Activated CD4-positive, alpha-beta T cell treated with anti-CD3 and anti-CD28 coated beads for 36 hours (primary cell): Measurements from ENCODE around the gene MAPK12. TPM values are rescaled to one million over a fixed set of nuclear protein-coding genes. Genes with fewer than 3 reads are reported as not detected.

Experiments
- ATAC-seq: fragments of 200-7000 bp; cut with Tn5 transposase; one replicate; pipeline ENCODE4 v1.10.0; 2021; ENCODE audit warnings: mild to moderate bottlenecking, moderate library complexity
- CTCF ChIA-PET: fragments of 350-600 bp; sonication (Branson Sonifier 250); formaldehyde crosslinking; loops from one replicate; lab custom pipeline; 2021; ENCODE audit warnings: antibody characterized with exemption; lab: Charles Lee
- POLR2A ChIA-PET: fragments of 350-600 bp; sonication (Branson Sonifier 250); formaldehyde crosslinking; loops from one replicate; lab custom pipeline; 2021; ENCODE audit warnings: antibody characterized with exemption, inconsistent platforms; lab: Charles Lee
- DNase-seq: peaks from one replicate; pipeline ENCODE4 v3.0.0-alpha.2; 2020
- H3K27ac Mint-ChIP-seq: one replicate; pipeline ENCODE4 v1.8.0; 2021; ENCODE audit warnings: mixed read lengths
- H3K27me3 Mint-ChIP-seq: one replicate; pipeline ENCODE4 v1.8.0; 2021; ENCODE audit warnings: mixed read lengths
- H3K36me3 Mint-ChIP-seq: one replicate; pipeline ENCODE4 v1.8.0; 2021; ENCODE audit warnings: low read depth, mixed read lengths
- H3K4me1 Mint-ChIP-seq: one replicate; pipeline ENCODE4 v1.8.0; 2021; ENCODE audit warnings: mixed read lengths
- H3K4me3 Mint-ChIP-seq: one replicate; pipeline ENCODE4 v1.8.0; 2021; ENCODE audit warnings: mild to moderate bottlenecking, moderate library complexity, mixed read lengths
- H3K9me3 Mint-ChIP-seq: one replicate; pipeline ENCODE4 v1.8.0; 2021; ENCODE audit warnings: low read depth, mixed read lengths
- intact Hi-C, 2 experiments: fragments of 100-400 bp; cut with DNase I in 1 of 2; cut with micrococcal nuclease in 1 of 2; formaldehyde crosslinking; loops; one replicate each; pipeline versions ENCODE4 v1.14.2 to v1.15.1; 2022 to 2024; cut with DNase I, micrococcal nuclease
- total RNA-seq, 2 experiments: library from RNA; stranded (reverse); gene quantifications; one replicate each; pipeline ENCODE4 v1.2.3, GENCODE V29; 2021

Gene MAPK12
- 1 to 10 TPM; 5.4 to 8.1 TPM for total RNA-seq

DNA sequence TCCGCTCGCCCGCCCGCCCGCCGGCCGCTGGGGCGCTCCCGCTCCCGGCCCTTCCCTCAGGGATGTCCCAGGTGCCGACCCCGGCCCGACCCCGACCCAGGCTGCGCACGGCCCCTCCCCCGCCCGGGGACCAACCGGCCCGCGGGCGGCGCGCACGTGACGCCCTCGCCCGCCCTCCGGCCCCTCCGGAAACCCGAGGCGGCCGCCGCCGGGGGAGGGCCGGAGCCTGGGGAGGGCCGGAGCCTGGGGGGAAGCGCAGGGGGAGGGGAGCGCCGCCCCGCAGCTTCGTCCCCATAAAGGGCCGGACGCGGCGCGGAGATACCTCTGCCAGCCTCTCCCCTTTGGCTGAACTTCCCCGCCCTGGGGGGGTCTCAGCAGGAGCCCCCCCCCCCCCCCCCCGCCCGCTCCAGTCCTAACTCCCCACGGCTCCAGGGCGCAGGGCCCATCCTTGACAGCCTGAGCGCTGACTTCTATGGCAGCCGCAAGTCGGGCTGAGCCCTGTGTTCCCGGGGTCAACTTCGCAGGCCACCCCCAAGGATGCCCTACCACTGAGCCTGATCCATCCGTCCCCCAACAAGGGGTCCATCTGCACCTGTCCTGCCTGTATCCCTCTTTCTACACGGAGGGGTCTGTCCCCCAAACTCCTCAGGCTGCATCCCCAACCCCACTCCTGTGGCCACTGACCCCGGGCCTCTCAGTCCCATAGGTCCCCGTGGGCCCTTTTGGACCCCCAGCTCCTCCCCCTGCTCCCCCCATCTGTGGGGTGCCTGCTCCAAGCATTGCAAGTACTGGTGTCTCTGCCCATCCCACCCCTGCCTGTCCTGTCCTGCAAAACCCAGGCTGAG is at the start of gene MAPK12:
Gene MAPK12 (minus strand): TSS at position 69 of the 845 bp plus-strand sequence. CDS start 174 bp downstream, outside the sequence.
- no peaks in the 10 kb centered on the region for H3K9me3 Mint-ChIP-seq
- no peak for ATAC-seq
- no peak for DNase-seq
- peaks cover 5% of the 10 kb centered on the region for H3K4me1 Mint-ChIP-seq
- no peak within 1 kb of the TSS for H3K27ac Mint-ChIP-seq
- H3K36me3 Mint-ChIP-seq = no peaks in the 10 kb centered on the region
- ChIA-PET CTCF (interaction anchor here (0.7 to 1.1 kb wide), 2 partner anchors 8 to 9 kb away, joined by 3 read pairs; no protein-coding TSS in a partner anchor), POLR2A (no interaction called here)
- H3K27me3 Mint-ChIP-seq = peaks cover 14% of the 10 kb centered on the region
- H3K4me3 Mint-ChIP-seq = peak within 1 kb of the TSS; percentile 54
- intact Hi-C loops = no loop called here

DNA sequence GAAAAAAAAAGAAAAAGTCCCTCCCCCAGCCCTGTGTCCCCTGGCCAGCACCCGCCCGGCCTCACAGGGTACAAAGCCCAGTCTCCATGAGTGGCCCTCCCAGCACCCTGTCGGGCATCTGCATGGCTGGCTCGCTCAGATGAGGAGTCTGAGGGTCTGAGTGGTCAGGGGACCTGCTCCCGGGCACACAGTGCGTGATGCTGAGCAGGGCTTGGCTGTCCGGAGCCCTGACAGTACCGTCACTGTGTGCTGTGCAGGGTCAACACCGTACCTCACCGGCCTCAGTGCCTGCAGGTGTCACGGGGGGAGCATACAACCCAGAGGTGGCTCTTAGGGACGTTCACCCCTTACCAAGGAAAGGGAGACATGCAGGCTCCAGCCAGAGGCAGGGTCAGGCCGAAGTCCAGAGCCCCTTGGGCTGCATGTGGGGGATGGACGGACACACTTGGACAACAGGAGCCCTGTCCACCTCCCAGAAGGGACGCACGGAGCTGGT is 49.5 kb upstream of the MAPK12 start:
- ATAC-seq = no peak
- Mint-ChIP-seq H3K27ac (no peak overlapping the region), H3K4me1 (peaks cover 20% of the 10 kb centered on the region), H3K36me3 (no peaks in the 10 kb centered on the region), H3K27me3 (peaks cover 4% of the 10 kb centered on the region), H3K4me3 (no peak overlapping the region), H3K9me3 (no peaks in the 10 kb centered on the region)
- POLR2A ChIA-PET = no interaction called here
- no peak for DNase-seq
- intact Hi-C loops = no loop called here
- CTCF ChIA-PET = no interaction called here

DNA sequence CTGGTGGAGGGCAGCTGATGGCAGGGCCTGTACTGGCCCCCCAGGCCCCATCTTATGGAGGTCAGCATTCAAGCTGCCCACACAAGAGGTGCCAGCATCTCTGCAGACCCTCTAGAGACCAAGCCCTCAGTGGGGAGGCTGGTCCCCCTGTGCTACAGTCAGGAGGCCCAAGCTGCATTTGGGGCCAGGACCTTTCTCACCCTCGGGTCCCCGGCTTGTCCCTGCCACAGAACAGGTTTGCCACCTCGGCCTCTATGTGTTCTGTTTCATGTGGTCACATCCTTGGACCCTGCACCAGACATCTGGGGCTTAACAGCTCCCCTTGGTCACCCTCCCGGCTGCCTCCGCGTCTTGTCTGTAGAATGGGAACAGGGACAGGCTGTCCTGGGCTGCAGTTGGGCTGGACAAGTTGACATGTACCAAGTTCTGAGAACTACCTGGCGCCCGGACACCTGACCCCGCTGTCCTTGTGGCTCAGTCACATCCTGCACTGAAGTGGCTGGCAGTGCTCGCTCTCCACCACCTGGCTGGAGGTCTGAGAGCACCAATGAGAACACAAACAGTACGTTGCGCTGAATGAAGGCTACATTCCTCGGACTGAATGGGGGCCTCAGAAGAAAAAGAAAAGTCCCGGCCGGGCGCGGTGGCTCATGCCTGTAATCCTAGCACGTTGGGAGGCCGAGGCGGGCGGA is 48.7 kb upstream of the MAPK12 start:
- Mint-ChIP-seq H3K4me3 (no peak overlapping the region), H3K4me1 (peaks cover 19% of the 10 kb centered on the region), H3K36me3 (no peaks in the 10 kb centered on the region), H3K27me3 (peaks cover 6% of the 10 kb centered on the region), H3K27ac (no peak overlapping the region), H3K9me3 (no peaks in the 10 kb centered on the region)
- CTCF ChIA-PET = interaction anchor here (0.6 kb wide), 1 partner anchor 72 kb away, joined by 3 read pairs; no protein-coding TSS in a partner anchor
- no peak for ATAC-seq
- DNase-seq = no peak
- POLR2A ChIA-PET = no interaction called here
- intact Hi-C loops = no loop called here

- H3K9me3 Mint-ChIP-seq = no peaks in the 10 kb centered on the region
- intact Hi-C loops = no loop called here
- H3K27ac Mint-ChIP-seq = no peak overlapping the region
- DNase-seq (no peak), ATAC-seq (no peak)
- H3K4me3 Mint-ChIP-seq = no peak overlapping the region
- H3K36me3 Mint-ChIP-seq = no peaks in the 10 kb centered on the region
- H3K27me3 Mint-ChIP-seq = peaks cover 6% of the 10 kb centered on the region
- CTCF ChIA-PET = interaction anchor here (0.6 kb wide), 2 partner anchors 73 to 253 kb away, joined by 3 read pairs; partner anchors contain the start of gene SYCE3
- H3K4me1 Mint-ChIP-seq = peaks cover 18% of the 10 kb centered on the region
- POLR2A ChIA-PET = no interaction called here
Measured at GRCh38 chr22:50309601-50309991, 48.1 kb upstream of the MAPK12 start.

GRCh38 chr22:50308986-50309600 is 47.6 kb upstream of the MAPK12 start:
- Mint-ChIP-seq H3K4me1 (peaks cover 13% of the 10 kb centered on the region), H3K36me3 (no peaks in the 10 kb centered on the region), H3K27me3 (peaks cover 9% of the 10 kb centered on the region), H3K27ac (no peak overlapping the region), H3K4me3 (no peak overlapping the region), H3K9me3 (no peaks in the 10 kb centered on the region)
- POLR2A ChIA-PET = no interaction called here
- DNase-seq = no peak
- CTCF ChIA-PET = interaction anchor here (0.6 kb wide), 2 partner anchors 73 to 253 kb away, joined by 3 read pairs; partner anchors contain the start of gene SYCE3
- intact Hi-C loops = no loop called here
- ATAC-seq = no peak

DNA sequence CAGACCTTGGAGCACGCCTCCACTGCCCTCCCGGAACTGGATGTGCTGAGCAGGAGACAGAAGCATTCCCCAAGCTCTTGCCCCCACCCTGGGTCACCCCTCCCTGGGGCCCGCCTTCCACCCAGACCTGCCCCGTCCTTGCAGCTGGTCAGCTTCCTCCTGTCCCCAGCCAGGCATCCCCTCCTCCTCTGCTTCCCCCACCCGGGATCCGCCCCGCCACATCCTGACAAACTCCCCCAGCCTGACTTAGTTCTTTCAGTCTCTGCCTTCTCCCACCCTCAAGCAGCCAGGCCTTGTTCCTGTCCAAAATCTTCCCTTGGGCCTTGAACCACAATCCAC is 47.1 kb upstream of the MAPK12 start:
- Mint-ChIP-seq H3K36me3 (no peaks in the 10 kb centered on the region), H3K9me3 (no peaks in the 10 kb centered on the region), H3K4me3 (no peak overlapping the region), H3K27me3 (peaks cover 12% of the 10 kb centered on the region), H3K4me1 (peaks cover 7% of the 10 kb centered on the region), H3K27ac (no peak overlapping the region)
- POLR2A ChIA-PET = no interaction called here
- intact Hi-C loops = no loop called here
- ATAC-seq (no peak), DNase-seq (no peak)
- CTCF ChIA-PET = no interaction called here

GRCh38 chr22:50307890-50308596 is 46.6 kb upstream of the MAPK12 start:
- Mint-ChIP-seq H3K27me3 (peaks cover 13% of the 10 kb centered on the region), H3K27ac (no peak overlapping the region), H3K4me3 (no peak overlapping the region), H3K9me3 (no peaks in the 10 kb centered on the region), H3K36me3 (no peaks in the 10 kb centered on the region), H3K4me1 (peaks cover 6% of the 10 kb centered on the region)
- POLR2A ChIA-PET = no interaction called here
- ATAC-seq = no peak
- intact Hi-C loops = no loop called here
- no peak for DNase-seq
- CTCF ChIA-PET = interaction anchor here (1.1 kb wide), 1 partner anchor 32 kb away, joined by 4 read pairs; no protein-coding TSS in a partner anchor

GRCh38 chr22:50306753-50307749 is 45.6 kb upstream of the MAPK12 start, which contains the start of gene PLXNB2:
PLXNB2 (minus strand) TSS chr22:50307646; CDS start chr22:50290584, 17,062 bp downstream.
- peaks cover 6% of the 10 kb centered on the region for H3K4me1 Mint-ChIP-seq
- peaks cover 17% of the 10 kb centered on the region for H3K27me3 Mint-ChIP-seq
- DNase-seq (peak; percentile 40), ATAC-seq (peak; percentile 59)
- no peaks in the 10 kb centered on the region for H3K36me3 Mint-ChIP-seq
- H3K27ac Mint-ChIP-seq = no peak within 1 kb of the TSS
- H3K4me3 Mint-ChIP-seq = peak within 1 kb of the TSS; percentile 43
- ChIA-PET POLR2A (no interaction called here), CTCF (interaction anchor here (0.7 to 1.2 kb wide), 3 partner anchors 31 to 35 kb away, joined by 3 to 4 read pairs (median 3); no protein-coding TSS in a partner anchor)
- H3K9me3 Mint-ChIP-seq = no peaks in the 10 kb centered on the region
- intact Hi-C loops = no loop called here

GRCh38 chr22:50305923-50306566 is 44.6 kb upstream of the MAPK12 start:
- ChIA-PET POLR2A (no interaction called here), CTCF (interaction anchor here (1.0 to 1.2 kb wide), 2 partner anchors 30 to 192 kb away, joined by 3 read pairs; no protein-coding TSS in a partner anchor)
- intact Hi-C loops = no loop called here
- H3K27ac Mint-ChIP-seq = no peak overlapping the region
- ATAC-seq (no peak), DNase-seq (peak; percentile 42)
- H3K36me3 Mint-ChIP-seq = no peaks in the 10 kb centered on the region
- H3K4me3 Mint-ChIP-seq = peak overlapping the region; percentile 43
- H3K4me1 Mint-ChIP-seq = peaks cover 6% of the 10 kb centered on the region
- H3K9me3 Mint-ChIP-seq = no peaks in the 10 kb centered on the region
- H3K27me3 Mint-ChIP-seq = peaks cover 17% of the 10 kb centered on the region
